T-helper 9 cell (primary cell): ENCODE results near the gene CT47C1.

Experiments used
- DNase-seq: peaks from one replicate; pipeline ENCODE4 v3.0.0-alpha.2; 2020

Gene CT47C1

GRCh38 chrX:119075270-119076025 lies 2.7 kb downstream of the CT47C1 start:
- DNase-seq = no peak

GRCh38 chrX:119082278-119082677 lies 9.5 kb downstream of the CT47C1 start:
- DNase-seq = no peak

- DNase-seq = no peak
Observed at GRCh38 chrX:119084766-119085165, 12.0 kb downstream of the CT47C1 start.

- no peak for DNase-seq
Observed at GRCh38 chrX:119087121-119087520, 14.3 kb downstream of the CT47C1 start.

GRCh38 chrX:119089619-119090018 lies 16.8 kb downstream of the CT47C1 start:
- DNase-seq = no peak

GRCh38 chrX:119090627-119091026 lies 17.8 kb downstream of the CT47C1 start:
- DNase-seq = no peak

- no peak for DNase-seq
Observed at GRCh38 chrX:119093991-119094735, 21.4 kb downstream of the CT47C1 start.

- DNase-seq = no peak
Observed at GRCh38 chrX:119094819-119095218, 22.0 kb downstream of the CT47C1 start.

GRCh38 chrX:119095936-119096335 lies 23.1 kb downstream of the CT47C1 start:
- DNase-seq = no peak

GRCh38 chrX:119101168-119101567 lies 28.4 kb downstream of the CT47C1 start:
- no peak for DNase-seq

- no peak for DNase-seq
Observed at GRCh38 chrX:119105826-119106225, 33.0 kb downstream of the CT47C1 start.

GRCh38 chrX:119107206-119107605 lies 34.4 kb downstream of the CT47C1 start:
- no peak for DNase-seq

- peak; percentile 30 for DNase-seq
Observed at GRCh38 chrX:119118780-119119395, 46.1 kb downstream of the CT47C1 start.

GRCh38 chrX:119121341-119121740 lies 48.5 kb downstream of the CT47C1 start:
- DNase-seq = no peak
